Neural cell (in vitro differentiated cells): ENCODE data around the gene PCDH9. TPM values are rescaled to one million over a fixed set of nuclear protein-coding genes. Genes with fewer than 3 reads are reported as not detected.

Experiments
- H2AFZ ChIP-seq: fragments of 200-600, 300-800 bp; sonication (generic), shearing (Covaris generic); 2 replicates; pipeline ENCODE4 v1.6.0; 2014; ENCODE audit warnings: low read depth, mild to moderate bottlenecking, antibody characterized with exemption, low read length, moderate library complexity
- H3F3A ChIP-seq: fragments of 200-600 bp; shearing (Covaris generic); 2 replicates; pipeline ENCODE4 v1.6.1; 2016; ENCODE audit warnings: mild to moderate bottlenecking, moderate library complexity, mixed read lengths, antibody characterized with exemption, low read length; ENCODE audit not compliant: insufficient read depth, poor library complexity, severe bottlenecking
- H3K27ac ChIP-seq: fragments of 200-600, 300-800 bp; sonication (generic), shearing (Covaris generic); 2 replicates; pipeline ENCODE4 v1.5.1; 2014; ENCODE audit warnings: mild to moderate bottlenecking, low read length, moderate library complexity
- H3K27me3 ChIP-seq: fragments of 300-800, 200-600 bp; sonication (generic), shearing (Covaris generic); 2 replicates; pipeline ENCODE4 v1.6.0; 2014; ENCODE audit warnings: mild to moderate bottlenecking, low read depth, low read length, moderate library complexity; ENCODE audit not compliant: insufficient read depth
- H3K36me3 ChIP-seq: fragments of 300-800, 200-600 bp; sonication (generic), shearing (Covaris generic); 2 replicates; pipeline ENCODE4 v1.5.1; 2014; ENCODE audit warnings: mild to moderate bottlenecking, antibody characterized with exemption, low read length, moderate library complexity; ENCODE audit not compliant: insufficient read depth
- H3K4me2 ChIP-seq: fragments of 300-800, 200-600 bp; sonication (generic), shearing (Covaris generic); 2 replicates; pipeline ENCODE4 v1.6.0; 2014; ENCODE audit warnings: mild to moderate bottlenecking, low read length
- H3K4me3 ChIP-seq: fragments of 300-800, 200-600 bp; sonication (generic), shearing (Covaris generic); 2 replicates; pipeline ENCODE4 v1.5.1; 2014; ENCODE audit warnings: mild to moderate bottlenecking, low read length, moderate library complexity
- H3K79me2 ChIP-seq: fragments of 200-600 bp; shearing (Covaris generic); replicated peaks from 2 replicates; pipeline ENCODE4 v1.6.0; 2014; ENCODE audit warnings: mild to moderate bottlenecking, low read length, moderate library complexity; ENCODE audit not compliant: insufficient read depth
- H3K9ac ChIP-seq: fragments of 300-800, 200-600 bp; sonication (generic), shearing (Covaris generic); 2 replicates; pipeline ENCODE4 v1.6.1; 2016; ENCODE audit warnings: mild to moderate bottlenecking, low read length, mixed read lengths
- H3K9me2 ChIP-seq: fragments of 200-600 bp; shearing (Covaris generic); 2 replicates; pipeline ENCODE4 v1.6.1; 2016; ENCODE audit warnings: mild to moderate bottlenecking, low read length, mixed read lengths; ENCODE audit not compliant: insufficient read depth
- H3K9me3 ChIP-seq: fragments of 200-600, 300-800 bp; sonication (generic), shearing (Covaris generic); 2 replicates; pipeline ENCODE4 v1.6.1; 2016; ENCODE audit warnings: mild to moderate bottlenecking, mixed run types, low read length, moderate library complexity, mixed read lengths
- H4K20me1 ChIP-seq: fragments of 200-600 bp; shearing (Covaris generic); 2 replicates; pipeline ENCODE4 v1.6.1; 2016; ENCODE audit warnings: mild to moderate bottlenecking, mixed run types; ENCODE audit not compliant: insufficient read depth
- CTCF ChIP-seq: fragments of 450-650 bp; IDR thresholded peaks from 2 replicates; pipeline ENCODE4 v1.5.1; 2014; ENCODE audit warnings: antibody characterized with exemption, mild to moderate bottlenecking, moderate library complexity; ENCODE audit not compliant: poor library complexity, severe bottlenecking
- EP300 ChIP-seq: fragments of 450-650 bp; conservative IDR thresholded peaks from 2 replicates; pipeline ENCODE4 v1.6.1; 2014; ENCODE audit warnings: antibody characterized with exemption, mild to moderate bottlenecking, moderate library complexity; ENCODE audit not compliant: poor library complexity, severe bottlenecking
- EZH2 ChIP-seq: fragments of 200-600, 300-800 bp; shearing (Covaris generic), sonication (generic); IDR thresholded peaks from 2 replicates; pipeline ENCODE4 v1.6.1; 2014; ENCODE audit warnings: antibody characterized with exemption, low read length, borderline replicate concordance, mild to moderate bottlenecking; ENCODE audit not compliant: insufficient read depth, poor library complexity, severe bottlenecking
- MXI1 ChIP-seq: fragments of 450-650 bp; conservative IDR thresholded peaks from 2 replicates; pipeline ENCODE4 v1.6.1; 2014; ENCODE audit warnings: antibody characterized with exemption, mild to moderate bottlenecking; ENCODE audit not compliant: poor library complexity, severe bottlenecking
- POLR2AphosphoS5 ChIP-seq: IDR thresholded peaks from 2 replicates; pipeline ENCODE4 v1.6.1; 2012
- RAD21 ChIP-seq: fragments of 450-650 bp; conservative IDR thresholded peaks from 2 replicates; pipeline ENCODE4 v1.6.1; 2014; ENCODE audit warnings: antibody characterized with exemption, mild to moderate bottlenecking, moderate library complexity
- REST ChIP-seq: IDR thresholded peaks from 2 replicates; pipeline ENCODE4 v1.6.1; 2012; ENCODE audit warnings: borderline replicate concordance
- SMC3 ChIP-seq: fragments of 450-650 bp; conservative IDR thresholded peaks from 2 replicates; pipeline ENCODE4 v1.6.1; 2014; ENCODE audit warnings: antibody characterized with exemption, mild to moderate bottlenecking, moderate library complexity; ENCODE audit not compliant: poor library complexity
- TAF1 ChIP-seq: IDR thresholded peaks from 2 replicates; pipeline ENCODE4 v1.6.1; 2012; ENCODE audit warnings: low read depth
- polyA plus RNA-seq: library from polyadenylated mRNA; depleted of rRNA; stranded (reverse); fragments of >200 nt; gene quantifications from 2 replicates; pipeline ENCODE4 v1.2.3, GENCODE V29; 2014

The PCDH9 gene
- polyA plus RNA-seq, 1 donor from 2014 or later = 4.6 TPM

GRCh38 chr13:66984241-66984640 lies 245.9 kb downstream of the PCDH9 start:
- Histone ChIP-seq H3K27ac (no peak overlapping the region), H3K4me3 (no peak overlapping the region), H4K20me1 (no peaks in the 10 kb centered on the region), H3K27me3 (no peaks in the 10 kb centered on the region), H3F3A (no peaks in the 10 kb centered on the region), H2AFZ (no peak overlapping the region), H3K9me3 (no peaks in the 10 kb centered on the region), H3K9me2 (no peaks in the 10 kb centered on the region), H3K79me2 (no peaks in the 10 kb centered on the region), H3K36me3 (no peaks in the 10 kb centered on the region), H3K4me2 (no peak overlapping the region), H3K9ac (no peak overlapping the region)
- no peak for TF ChIP-seq REST
- no peak for TF ChIP-seq CTCF
- TF ChIP-seq POLR2AphosphoS5 = no peak
- TF ChIP-seq EZH2 = no peak
- TF ChIP-seq TAF1 = no peak
- no peak for TF ChIP-seq RAD21
- no peak for TF ChIP-seq MXI1

- no peaks in the 10 kb centered on the region for H3F3A ChIP-seq
- no peaks in the 10 kb centered on the region for H3K9me2 ChIP-seq
- H3K9ac ChIP-seq = no peak overlapping the region
- H3K9me3 ChIP-seq = no peaks in the 10 kb centered on the region
- H3K27me3 ChIP-seq = no peaks in the 10 kb centered on the region
- H4K20me1 ChIP-seq = no peaks in the 10 kb centered on the region
- no peak overlapping the region for H3K4me3 ChIP-seq
- no peak overlapping the region for H3K27ac ChIP-seq
- H3K4me2 ChIP-seq = no peak overlapping the region
- no peaks in the 10 kb centered on the region for H3K79me2 ChIP-seq
- no peak overlapping the region for H2AFZ ChIP-seq
- no peaks in the 10 kb centered on the region for H3K36me3 ChIP-seq
- no peak for TF ChIP-seq TAF1
These were observed 248.2 kb downstream of the PCDH9 start for GRCh38 chr13:66981912-66982311.

GRCh38 chr13:66977161-66977560 lies 253.0 kb downstream of the PCDH9 start:
- no peak overlapping the region for H2AFZ ChIP-seq
- no peaks in the 10 kb centered on the region for H3K79me2 ChIP-seq
- H3K36me3 ChIP-seq = no peaks in the 10 kb centered on the region
- H3K4me3 ChIP-seq = no peak overlapping the region
- no peaks in the 10 kb centered on the region for H4K20me1 ChIP-seq
- H3K27me3 ChIP-seq = no peaks in the 10 kb centered on the region
- TF ChIP-seq TAF1 = no peak
- TF ChIP-seq CTCF = no peak
- TF ChIP-seq EZH2 = no peak
- TF ChIP-seq EP300 = no peak
- TF ChIP-seq REST = no peak
- no peak for TF ChIP-seq SMC3
- TF ChIP-seq MXI1 = no peak
- no peak for TF ChIP-seq POLR2AphosphoS5
- TF ChIP-seq RAD21 = no peak
- no peaks in the 10 kb centered on the region for H3F3A ChIP-seq
- no peak overlapping the region for H3K27ac ChIP-seq
- no peak overlapping the region for H3K4me2 ChIP-seq
- H3K9ac ChIP-seq = no peak overlapping the region
- H3K9me2 ChIP-seq = no peaks in the 10 kb centered on the region
- H3K9me3 ChIP-seq = no peaks in the 10 kb centered on the region
